Smooth muscle cell (in vitro differentiated cells): ENCODE data around the gene FAM234A. TPM values are rescaled to one million over a fixed set of nuclear protein-coding genes. Genes with fewer than 3 reads are reported as not detected.
"Not testable (repeated sequence)": the region's sequence is repeated elsewhere in the genome, so short reads cannot be mapped to it uniquely, and the experiment has no call there.

Experiments
- DNase-seq: peaks from one replicate; lab custom pipeline; 2025; ENCODE audit not compliant: unreplicated experiment; lab: John Stamatoyannopoulos, UW
- H2AFZ ChIP-seq: fragments of 200-600 bp; sonication (generic); 2 replicates; pipeline ENCODE4 v1.6.0; 2016; ENCODE audit warnings: antibody characterized with exemption, low read depth, mild to moderate bottlenecking
- H3F3A ChIP-seq: fragments of 200-600 bp; sonication (generic); 2 replicates; pipeline ENCODE4 v1.6.0; 2017; ENCODE audit warnings: antibody characterized with exemption, low read depth
- H3K27ac ChIP-seq: fragments of 200-600 bp; sonication (generic); 2 replicates; pipeline ENCODE4 v1.5.1; 2016; ENCODE audit warnings: low read depth, mild to moderate bottlenecking
- H3K27me3 ChIP-seq: fragments of 200-600 bp; sonication (generic); 2 replicates; pipeline ENCODE4 v1.6.1; 2016; ENCODE audit warnings: low read depth, mild to moderate bottlenecking
- H3K36me3 ChIP-seq: fragments of 200-600 bp; sonication (generic); 2 replicates; pipeline ENCODE4 v1.5.1; 2016; ENCODE audit warnings: low read depth
- H3K4me1 ChIP-seq: fragments of 200-600 bp; sonication (generic); 2 replicates; pipeline ENCODE4 v1.5.1; 2016; ENCODE audit warnings: low read depth
- H3K4me2 ChIP-seq: fragments of 200-600 bp; sonication (generic); 2 replicates; pipeline ENCODE4 v1.6.0; 2016; ENCODE audit warnings: mild to moderate bottlenecking
- H3K4me3 ChIP-seq: fragments of 200-600 bp; sonication (generic); 2 replicates; pipeline ENCODE4 v1.5.1; 2016; ENCODE audit warnings: mild to moderate bottlenecking
- H3K79me2 ChIP-seq: fragments of 200-600 bp; sonication (generic); 2 replicates; pipeline ENCODE4 v1.6.0; 2016; ENCODE audit warnings: low read depth, mild to moderate bottlenecking
- H3K9ac ChIP-seq: fragments of 200-600 bp; sonication (generic); 2 replicates; pipeline ENCODE4 v1.6.0; 2016; ENCODE audit warnings: low read depth
- H3K9me3 ChIP-seq: fragments of 200-600 bp; sonication (generic); replicated peaks from 2 replicates; pipeline ENCODE4 v1.5.1; 2016; ENCODE audit warnings: low read depth
- H4K20me1 ChIP-seq: fragments of 200-600 bp; sonication (generic); 2 replicates; pipeline ENCODE4 v1.6.0; 2016; ENCODE audit warnings: low read depth
- WGBS: methylation state at CpG from one replicate; pipeline ENCODE4 v1.1.7; 2016; ENCODE audit warnings: low lambda C conversion rate; 5-methylcytosine and 5-hydroxymethylcytosine counted together
- polyA plus RNA-seq: library from polyadenylated mRNA; unstranded; fragments of >200 nt; fragmentation: Nextera tagmentation; extraction: Ambion mirVana; gene quantifications from 2 replicates; pipeline ENCODE4 v1.2.1, GENCODE V29; 2016
- total RNA-seq: library from RNA; depleted of rRNA; stranded (reverse); fragments of >200 nt; gene quantifications from 2 replicates; pipeline ENCODE4 v1.2.3, GENCODE V29; 2014
- TF ChIP-seq, protein P1 (sequence below): fragments of 200-600 bp; sonication (generic); IDR thresholded peaks from 2 replicates; pipeline ENCODE4 v1.5.1; 2017; ENCODE audit warnings: borderline replicate concordance, mild to moderate bottlenecking, antibody characterized with exemption; ENCODE audit not compliant: insufficient read depth, poor library complexity, severe bottlenecking

FAM234A gene
- total and polyA plus RNA-seq, 2 experiments from 2014 or later: 83.7 to 87.3 TPM

DNA sequence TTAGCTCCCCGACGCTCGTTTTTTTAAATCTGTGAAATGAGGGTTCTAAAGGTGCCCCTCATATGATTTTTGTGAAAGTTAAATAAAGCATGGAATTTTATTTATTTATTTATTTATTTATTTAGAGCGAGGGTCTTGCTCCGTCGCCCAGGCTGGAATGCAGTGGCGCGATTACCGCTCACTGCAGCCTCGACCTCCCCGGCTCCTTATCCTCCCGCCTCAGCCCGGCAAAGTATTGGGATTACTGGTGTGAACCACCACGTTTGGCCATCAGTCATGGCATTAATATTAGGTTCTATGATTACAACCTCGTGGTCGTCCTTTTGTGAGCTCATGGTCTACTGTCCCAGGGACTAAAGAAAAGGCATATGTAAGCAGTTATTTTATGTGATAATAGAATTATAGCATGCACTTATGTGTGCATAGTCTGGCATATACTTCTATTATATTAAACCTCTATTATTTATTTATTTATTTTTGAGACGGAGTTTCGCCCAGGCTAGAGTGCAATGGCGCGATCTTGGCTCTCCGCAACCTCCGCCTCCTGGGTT, 4.8 kb upstream of the FAM234A start:
- no peaks in the 10 kb centered on the region for H3K27me3 ChIP-seq
- H3K4me2 ChIP-seq: peak overlapping the region; percentile 89
- no peak for DNase-seq
- H3K4me1 ChIP-seq: peaks cover 12% of the 10 kb centered on the region
- peak overlapping the region; percentile 98 for H3K4me3 ChIP-seq
- H3K79me2 ChIP-seq: peaks cover 41% of the 10 kb centered on the region
- H3K9me3 ChIP-seq: no peaks in the 10 kb centered on the region
- TF ChIP-seq, protein P1, sequence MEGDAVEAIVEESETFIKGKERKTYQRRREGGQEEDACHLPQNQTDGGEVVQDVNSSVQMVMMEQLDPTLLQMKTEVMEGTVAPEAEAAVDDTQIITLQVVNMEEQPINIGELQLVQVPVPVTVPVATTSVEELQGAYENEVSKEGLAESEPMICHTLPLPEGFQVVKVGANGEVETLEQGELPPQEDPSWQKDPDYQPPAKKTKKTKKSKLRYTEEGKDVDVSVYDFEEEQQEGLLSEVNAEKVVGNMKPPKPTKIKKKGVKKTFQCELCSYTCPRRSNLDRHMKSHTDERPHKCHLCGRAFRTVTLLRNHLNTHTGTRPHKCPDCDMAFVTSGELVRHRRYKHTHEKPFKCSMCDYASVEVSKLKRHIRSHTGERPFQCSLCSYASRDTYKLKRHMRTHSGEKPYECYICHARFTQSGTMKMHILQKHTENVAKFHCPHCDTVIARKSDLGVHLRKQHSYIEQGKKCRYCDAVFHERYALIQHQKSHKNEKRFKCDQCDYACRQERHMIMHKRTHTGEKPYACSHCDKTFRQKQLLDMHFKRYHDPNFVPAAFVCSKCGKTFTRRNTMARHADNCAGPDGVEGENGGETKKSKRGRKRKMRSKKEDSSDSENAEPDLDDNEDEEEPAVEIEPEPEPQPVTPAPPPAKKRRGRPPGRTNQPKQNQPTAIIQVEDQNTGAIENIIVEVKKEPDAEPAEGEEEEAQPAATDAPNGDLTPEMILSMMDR: no peak
- peak overlapping the region; percentile 97 for H3K9ac ChIP-seq
- H3K27ac ChIP-seq: peak overlapping the region; percentile 99
- H2AFZ ChIP-seq: peak overlapping the region; percentile 85
- peaks cover 19% of the 10 kb centered on the region for H3K36me3 ChIP-seq
- H3F3A ChIP-seq: peaks cover under 1% of the 10 kb centered on the region
- WGBS: 89% methylated on average over 22 of the region's 22 CpGs
- peaks cover 41% of the 10 kb centered on the region for H4K20me1 ChIP-seq

DNA sequence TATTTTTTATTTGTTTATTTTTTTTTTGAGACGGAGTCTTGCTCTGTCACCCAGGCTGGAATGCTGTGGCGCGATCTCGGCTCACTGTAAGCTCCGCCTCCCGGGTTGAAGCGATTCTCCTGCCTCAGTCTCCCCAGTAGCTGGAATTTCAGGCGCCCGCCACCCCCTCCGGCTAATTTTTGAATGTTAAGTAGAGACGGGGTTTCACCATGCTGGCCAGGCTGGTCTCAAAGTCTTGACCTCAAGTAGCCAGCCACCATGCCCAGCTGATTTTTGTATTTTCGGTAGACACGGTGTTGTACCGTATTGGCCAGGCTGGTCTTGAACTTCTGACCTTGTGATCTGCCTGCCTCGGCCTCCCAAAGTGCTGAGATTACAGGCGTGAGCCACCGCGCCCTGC, 4.3 kb upstream of the FAM234A start:
- H3K27me3 ChIP-seq, H3K9me3 ChIP-seq, H3K4me2 ChIP-seq, DNase-seq, H3K9ac ChIP-seq, H3K4me3 ChIP-seq, H2AFZ ChIP-seq, H3F3A ChIP-seq, H3K27ac ChIP-seq: not testable (repeated sequence)
- H3K79me2 ChIP-seq: peaks cover 36% of the 10 kb centered on the region
- peaks cover 19% of the 10 kb centered on the region for H3K36me3 ChIP-seq
- H4K20me1 ChIP-seq: peaks cover 36% of the 10 kb centered on the region
- peaks cover 12% of the 10 kb centered on the region for H3K4me1 ChIP-seq
- WGBS: 98% methylated on average over 18 of the region's 18 CpGs

DNA sequence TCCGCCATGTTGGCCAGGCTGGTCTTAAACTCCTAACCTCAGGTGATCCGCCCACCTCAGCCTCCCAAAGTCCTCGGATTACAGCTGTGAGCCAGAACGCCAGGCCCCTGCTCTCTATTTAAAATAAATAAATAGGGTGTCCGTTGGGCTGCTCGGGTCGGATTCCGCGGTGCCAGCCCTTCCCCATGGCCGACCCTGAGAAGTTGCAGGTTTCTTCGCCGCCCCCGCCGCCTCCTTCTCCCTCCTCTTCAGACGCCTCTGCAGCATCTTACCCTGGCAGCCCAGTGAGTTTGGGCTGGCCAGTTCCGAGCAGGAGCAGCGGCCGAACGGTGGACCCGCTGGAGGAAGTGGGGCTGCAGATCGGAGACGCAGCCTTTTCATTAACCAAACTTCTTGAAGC, 3.7 kb upstream of the FAM234A start:
- WGBS: 94% methylated on average over 22 of the region's 22 CpGs

DNA sequence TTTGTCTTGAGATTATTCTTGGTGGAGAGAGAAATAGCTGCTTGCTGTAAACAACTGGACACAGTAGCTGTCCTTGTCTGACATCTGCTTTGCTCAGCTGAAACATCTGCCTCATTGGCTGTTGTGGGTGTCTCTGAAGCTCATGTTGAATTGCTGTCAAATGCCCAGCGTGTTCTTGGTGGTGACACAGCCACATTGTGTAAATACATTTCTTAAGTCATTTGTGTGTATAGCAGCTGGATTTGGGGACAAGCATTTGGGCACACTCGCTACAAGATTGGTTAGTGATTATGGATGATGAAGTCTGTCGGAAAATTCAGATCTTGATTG, 5.3 kb downstream of the FAM234A start:
- Histone ChIP-seq H3K9ac (no peak overlapping the region), H3K9me3 (no peaks in the 10 kb centered on the region), H3K79me2 (peaks cover 45% of the 10 kb centered on the region), H3K36me3 (no peaks in the 10 kb centered on the region), H4K20me1 (peaks cover 30% of the 10 kb centered on the region), H3K27me3 (no peaks in the 10 kb centered on the region), H2AFZ (no peak overlapping the region), H3K4me2 (no peak overlapping the region), H3K4me3 (no peak overlapping the region), H3K4me1 (no peaks in the 10 kb centered on the region), H3F3A (peaks cover 3% of the 10 kb centered on the region), H3K27ac (no peak overlapping the region)
- 48% methylated on average over 3 of the region's 3 CpGs for WGBS
- DNase-seq: no peak
- TF ChIP-seq, protein P1: no peak

More for the DNA sequence above, 3.7 kb upstream of the FAM234A start:
- no peak for DNase-seq
- Histone ChIP-seq H3K4me3 (no peak overlapping the region), H3K27ac (no peak overlapping the region), H3K9me3 (no peaks in the 10 kb centered on the region), H3K27me3 (no peaks in the 10 kb centered on the region), H4K20me1 (peaks cover 30% of the 10 kb centered on the region), H3K4me2 (no peak overlapping the region), H3K9ac (no peak overlapping the region), H3K79me2 (peaks cover 32% of the 10 kb centered on the region), H3F3A (peaks cover 4% of the 10 kb centered on the region), H3K4me1 (peaks cover 12% of the 10 kb centered on the region), H3K36me3 (peaks cover 15% of the 10 kb centered on the region), H2AFZ (no peak overlapping the region)
- TF ChIP-seq, protein P1: no peak
